ENCODE measurements around the gene B3GAT1. TPM values are rescaled to one million over a fixed set of nuclear protein-coding genes. Genes with fewer than 3 reads are reported as not detected.

Gene B3GAT1
- total RNA-seq, 1 experiment from 2014 or later = 0.35 TPM

- no peak overlapping the region for H3K4me3 Mint-ChIP-seq (ENCODE audit: low read depth, unreplicated experiment)
- no TSS peak for BruUV-seq (replicated peaks)
- no peak overlapping the region for H3K27ac Mint-ChIP-seq (ENCODE audit: unreplicated experiment)
- peaks cover 3% of the 10 kb centered on the region for H3K36me3 Mint-ChIP-seq (ENCODE audit: insufficient read depth, unreplicated experiment)
- no peaks in the 10 kb centered on the region for H3K4me1 Mint-ChIP-seq (ENCODE audit: low read depth, unreplicated experiment)
- DNase-seq = peak; percentile 62
- TF ChIP-seq, protein P1, sequence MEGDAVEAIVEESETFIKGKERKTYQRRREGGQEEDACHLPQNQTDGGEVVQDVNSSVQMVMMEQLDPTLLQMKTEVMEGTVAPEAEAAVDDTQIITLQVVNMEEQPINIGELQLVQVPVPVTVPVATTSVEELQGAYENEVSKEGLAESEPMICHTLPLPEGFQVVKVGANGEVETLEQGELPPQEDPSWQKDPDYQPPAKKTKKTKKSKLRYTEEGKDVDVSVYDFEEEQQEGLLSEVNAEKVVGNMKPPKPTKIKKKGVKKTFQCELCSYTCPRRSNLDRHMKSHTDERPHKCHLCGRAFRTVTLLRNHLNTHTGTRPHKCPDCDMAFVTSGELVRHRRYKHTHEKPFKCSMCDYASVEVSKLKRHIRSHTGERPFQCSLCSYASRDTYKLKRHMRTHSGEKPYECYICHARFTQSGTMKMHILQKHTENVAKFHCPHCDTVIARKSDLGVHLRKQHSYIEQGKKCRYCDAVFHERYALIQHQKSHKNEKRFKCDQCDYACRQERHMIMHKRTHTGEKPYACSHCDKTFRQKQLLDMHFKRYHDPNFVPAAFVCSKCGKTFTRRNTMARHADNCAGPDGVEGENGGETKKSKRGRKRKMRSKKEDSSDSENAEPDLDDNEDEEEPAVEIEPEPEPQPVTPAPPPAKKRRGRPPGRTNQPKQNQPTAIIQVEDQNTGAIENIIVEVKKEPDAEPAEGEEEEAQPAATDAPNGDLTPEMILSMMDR (IDR thresholded peaks at IDR 0.05; ENCODE audit: unreplicated experiment) = peak; percentile 68
- H3K9me3 Mint-ChIP-seq (ENCODE audit: low read depth, unreplicated experiment) = peaks cover 3% of the 10 kb centered on the region
- H3K27me3 Mint-ChIP-seq (ENCODE audit: unreplicated experiment) = no peaks in the 10 kb centered on the region
- intact Hi-C loops (cut with micrococcal nuclease; ENCODE audit: unreplicated experiment) = no loop called here
- CTCF ChIA-PET = no interaction called here
Observed at GRCh38 chr11:134360050-134360835, 51.8 kb downstream of the B3GAT1 start.

DNA sequence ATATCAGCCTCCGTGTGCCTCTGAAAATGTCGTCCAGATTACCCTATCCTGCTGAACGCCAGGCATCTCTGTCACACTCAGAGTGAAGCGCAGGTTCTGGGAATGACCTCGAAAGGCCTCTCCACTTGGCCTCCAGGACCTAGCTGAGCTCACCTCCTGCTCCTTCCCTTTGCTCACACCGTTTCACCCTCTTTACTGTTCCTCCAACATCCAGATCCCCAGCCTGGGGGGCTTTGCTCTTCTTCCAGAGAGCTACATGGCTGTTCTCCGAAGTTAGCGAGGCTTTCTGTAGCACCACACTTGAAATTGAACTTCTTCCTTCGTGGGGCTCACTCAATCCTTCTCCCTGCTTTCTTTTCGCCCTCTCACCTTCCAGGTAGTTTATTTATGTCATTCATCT, 52.4 kb downstream of the B3GAT1 start:
- no TSS peak for BruUV-seq (replicated peaks)
- Mint-ChIP-seq H3K36me3 (ENCODE audit: insufficient read depth, unreplicated experiment) (peaks cover 3% of the 10 kb centered on the region), H3K9me3 (ENCODE audit: low read depth, unreplicated experiment) (peaks cover 3% of the 10 kb centered on the region), H3K27ac (ENCODE audit: unreplicated experiment) (no peak overlapping the region), H3K4me3 (ENCODE audit: low read depth, unreplicated experiment) (no peak overlapping the region), H3K4me1 (ENCODE audit: low read depth, unreplicated experiment) (no peaks in the 10 kb centered on the region), H3K27me3 (ENCODE audit: unreplicated experiment) (no peaks in the 10 kb centered on the region)
- TF ChIP-seq, protein P1 (IDR thresholded peaks at IDR 0.05; ENCODE audit: unreplicated experiment) = no peak
- no peak for DNase-seq
- intact Hi-C loops (cut with micrococcal nuclease; ENCODE audit: unreplicated experiment) = no loop called here
- CTCF ChIA-PET = no interaction called here

GRCh38 chr11:134358856-134359490, 53.1 kb downstream of the B3GAT1 start:
- CTCF ChIA-PET = no interaction called here
- no peak overlapping the region for H3K4me3 Mint-ChIP-seq (ENCODE audit: low read depth, unreplicated experiment)
- no TSS peak for BruUV-seq (replicated peaks)
- peaks cover 3% of the 10 kb centered on the region for H3K9me3 Mint-ChIP-seq (ENCODE audit: low read depth, unreplicated experiment)
- intact Hi-C loops (cut with micrococcal nuclease; ENCODE audit: unreplicated experiment) = no loop called here
- TF ChIP-seq, protein P1 (IDR thresholded peaks at IDR 0.05; ENCODE audit: unreplicated experiment) = no peak
- H3K36me3 Mint-ChIP-seq (ENCODE audit: insufficient read depth, unreplicated experiment) = peaks cover 3% of the 10 kb centered on the region
- H3K27me3 Mint-ChIP-seq (ENCODE audit: unreplicated experiment) = no peaks in the 10 kb centered on the region
- DNase-seq = no peak
- no peak overlapping the region for H3K27ac Mint-ChIP-seq (ENCODE audit: unreplicated experiment)
- no peaks in the 10 kb centered on the region for H3K4me1 Mint-ChIP-seq (ENCODE audit: low read depth, unreplicated experiment)

GRCh38 chr11:134358165-134358855, 53.7 kb downstream of the B3GAT1 start:
- Mint-ChIP-seq H3K4me1 (ENCODE audit: low read depth, unreplicated experiment) (no peaks in the 10 kb centered on the region), H3K27ac (ENCODE audit: unreplicated experiment) (no peak overlapping the region), H3K9me3 (ENCODE audit: low read depth, unreplicated experiment) (peaks cover 3% of the 10 kb centered on the region), H3K27me3 (ENCODE audit: unreplicated experiment) (no peaks in the 10 kb centered on the region), H3K36me3 (ENCODE audit: insufficient read depth, unreplicated experiment) (peaks cover 3% of the 10 kb centered on the region), H3K4me3 (ENCODE audit: low read depth, unreplicated experiment) (no peak overlapping the region)
- no TSS peak for BruUV-seq (replicated peaks)
- intact Hi-C loops (cut with micrococcal nuclease; ENCODE audit: unreplicated experiment) = no loop called here
- no peak for DNase-seq
- TF ChIP-seq, protein P1 (IDR thresholded peaks at IDR 0.05; ENCODE audit: unreplicated experiment) = no peak
- CTCF ChIA-PET = no interaction called here
